Heart right ventricle (tissue), 16 donors: Measurements from ENCODE around the gene E2F1. TPM values are rescaled to one million over a fixed set of nuclear protein-coding genes. Genes with fewer than 3 reads are reported as not detected.
"Not testable (repeated sequence)": the region's sequence is repeated elsewhere in the genome, so short reads cannot be mapped to it uniquely, and the experiment has no call there.

Experiments used
- ATAC-seq, 8 donors: fragments of 200-7000 bp; cut with Tn5 transposase; one replicate each; pipeline ENCODE4 v1.9.1; 2020; ENCODE audit warnings: mild to moderate bottlenecking in 8 of 8, moderate library complexity in 8 of 8, moderate number of reproducible peaks in 1 of 8
- DNase-seq, 2 donors: peaks; one replicate each; pipeline ENCODE4 v3.0.0-alpha.2; 2020
- H3K27ac ChIP-seq, 10 donors: fragments of 200-600 bp; sonication (generic) in 2 of 10; one replicate each; pipeline versions ENCODE4 v1.5.0 to v1.8.0; 2020 to 2022; ENCODE audit warnings: mild to moderate bottlenecking in 3 of 10
- H3K27me3 ChIP-seq, 7 donors: fragments of 200-600 bp; one replicate each; pipeline ENCODE4 v1.8.0; 2021 to 2022; ENCODE audit warnings: mild to moderate bottlenecking in 2 of 7
- H3K36me3 ChIP-seq, 9 donors: fragments of 200-600 bp; sonication (generic) in 1 of 9; one replicate each; pipeline versions ENCODE4 v1.5.0 to v1.8.0; 2020 to 2022; ENCODE audit warnings: mild to moderate bottlenecking in 2 of 9
- H3K4me1 ChIP-seq, 9 donors: fragments of 200-600 bp; sonication (generic) in 1 of 9; one replicate each; pipeline versions ENCODE4 v1.5.0 to v1.8.0; 2020 to 2022; ENCODE audit warnings: mild to moderate bottlenecking in 4 of 9
- H3K4me3 ChIP-seq, 10 donors: fragments of 200-600 bp; sonication (generic) in 2 of 10; one replicate each; pipeline versions ENCODE4 v1.5.0 to v1.8.0; 2020 to 2022; ENCODE audit warnings: mild to moderate bottlenecking in 7 of 10, moderate library complexity in 2 of 10
- H3K9me3 ChIP-seq, 11 donors: fragments of 200-600 bp in 10 of 11; sonication (generic) in 2 of 11; one replicate each; pipeline versions ENCODE4 v1.5.0 to v1.8.0; 2013 to 2022; ENCODE audit warnings: mild to moderate bottlenecking in 2 of 11, control low read depth in 1 of 11, moderate library complexity in 1 of 11
- CTCF ChIP-seq, 9 donors: fragments of 200-600 bp; sonication (generic) in 2 of 9; IDR thresholded peaks; one replicate each; pipeline versions ENCODE4 v1.5.0 to v1.8.0; 2021 to 2022; ENCODE audit warnings: antibody characterized with exemption in 9 of 9, mild to moderate bottlenecking in 5 of 9, moderate library complexity in 1 of 9
- WGBS, 2 donors: extraction: QIAGEN DNeasy Blood & Tissue Kit; methylation state at CpG; one replicate each; pipeline ENCODE4 v1.1.7; 2013; ENCODE audit warnings: inconsistent platforms in 1 of 2; 5-methylcytosine and 5-hydroxymethylcytosine counted together
- intact Hi-C, 10 donors: fragments of 100-400 bp; cut with DNase I; formaldehyde crosslinking; loops; one replicate each; pipeline versions ENCODE4 v1.11.1 to v1.14.2; 2022
- polyA plus RNA-seq, 2 donors: library from polyadenylated mRNA; stranded (reverse); fragments of 200-250 nt; gene quantifications; one replicate each; pipeline ENCODE4 v1.2.3, GENCODE V29; 2013
- total RNA-seq, 10 donors: library from RNA; stranded (reverse); fragmentation: NEBNext Ultra II Directional in 3 of 10; extraction: Animal tissue kit (Norgen Biotek cat#: 25700) in 3 of 10; gene quantifications; one replicate each; pipeline versions ENCODE4 v1.2.1 to v1.2.4, GENCODE V29; 2021 to 2023
- donor health status: Arrhythmogenic right ventricular cardiomyopathy.
- donor health status: ischemic (EF 13 %, LVEDD 7.1; RV severe dilation, severe dysfunction).
- donor health status: healthy with polysubstance abuse.
- donor health status: DM: no; HTN: yes; CAD: no.
- donor health status: DM: no; HTN: no; CAD: no.
- donor health status: ischemic (EF 25% LVEDD 6.9; RV normal size, moderate dysfunction).
- donor health status: ischemic (EF 25% LVEDD 5.7; RV mildly dilated, moderate dysfunction).
- donor health status: healthy.
- donor health status: DM: yes; HTN: yes; CAD: no.
- donor health status: Ischemic cardiomyopathy.
- donor health status: ischemic (EF 35%, LVEDD 5.7; RV mildly dilated, moderate dysfunction).
- donor health status: nonischemic (EF 11% LVEDD 7.7; RV severe dilation, severe dysfunction).
- donor health status: DM: yes; HTN: yes; CAD: no.
- donor health status: PGD.
- donor health status: ischemic (EF 29% LVEDD 5.4; RV normal size, mild dysfunction).
- donor health status: nonischemic (EF 23%, LVEDD 6.1; RV moderate dilation, normal function).

Gene E2F1
- total and polyA plus RNA-seq, 12 donors: 0.44 to 3.4 (median 1.2) TPM

- H3K27ac ChIP-seq: no peak overlapping the region
- ATAC-seq (peak; percentile 52 to 98 (median 90)), DNase-seq (peak; percentile 68 to 70)
- H3K4me1 ChIP-seq: peaks cover 0 to 12% (median 0%) of the 10 kb centered on the region in 9 donors
- H3K9me3 ChIP-seq: no peaks in the 10 kb centered on the region
- no peak overlapping the region for H3K4me3 ChIP-seq
- intact Hi-C loops: no loop called here
- H3K36me3 ChIP-seq: peaks cover 0 to 39% (median 6%) of the 10 kb centered on the region in 9 donors
- no peaks in the 10 kb centered on the region for H3K27me3 ChIP-seq
- no peak for TF ChIP-seq CTCF (IDR thresholded peaks at IDR 0.05)
- WGBS, 2 donors: 31 to 38% methylated on average over 5 of the region's 5 CpGs
These were observed 16.7 kb upstream of the E2F1 start for GRCh38 chr20:33702861-33703260.

DNA sequence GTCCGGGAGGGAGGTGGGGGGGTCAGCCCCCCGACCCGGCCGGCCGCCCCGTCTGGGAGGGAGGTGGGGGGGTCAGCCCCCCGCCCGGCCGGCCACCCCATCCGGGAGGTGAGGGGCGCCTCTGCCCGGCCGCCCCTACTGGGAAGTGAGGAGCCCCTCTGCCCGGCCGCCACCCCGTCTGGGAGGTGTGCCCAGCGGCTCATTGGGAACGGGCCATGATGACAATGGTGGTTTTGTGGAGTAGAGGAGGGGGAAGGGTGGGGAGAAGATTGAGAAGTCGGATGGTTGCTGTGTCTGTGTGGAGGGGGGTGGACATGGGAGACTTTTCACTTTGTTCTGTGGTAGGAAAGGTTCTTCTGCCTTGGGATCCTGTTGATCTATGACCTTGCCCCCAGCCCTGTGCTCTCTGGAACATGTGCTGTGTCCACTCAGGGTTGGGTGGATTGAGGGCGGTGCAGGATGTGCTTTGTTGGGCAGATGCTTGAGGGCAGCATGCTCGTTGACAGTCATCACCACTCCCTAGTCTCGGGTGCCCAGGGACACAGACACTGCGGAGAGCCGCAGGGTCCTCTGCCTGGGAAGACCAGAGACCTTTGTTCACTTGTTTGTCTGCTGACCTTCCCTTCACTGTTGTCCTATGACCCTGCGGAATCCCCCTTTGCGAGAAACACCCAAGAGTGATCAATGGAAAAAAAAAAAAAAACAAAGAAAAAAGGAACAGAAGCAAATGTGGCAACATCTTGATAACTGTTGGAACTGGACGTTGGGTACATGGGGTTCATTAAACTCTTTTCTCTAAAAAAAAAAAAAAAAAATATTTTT lies 15.7 kb upstream of the E2F1 start:
- H3K27ac ChIP-seq: no peak overlapping the region
- H3K27me3 ChIP-seq: no peaks in the 10 kb centered on the region
- peaks cover 0 to 29% (median 0%) of the 10 kb centered on the region in 9 donors for H3K36me3 ChIP-seq
- ATAC-seq (no peak), DNase-seq (no peak)
- 87 to 91% methylated on average over 19 to 23 of the region's 27 CpGs for WGBS, 2 donors
- peaks cover 0 to 20% (median 4%) of the 10 kb centered on the region in 9 donors for H3K4me1 ChIP-seq
- TF ChIP-seq CTCF (IDR thresholded peaks at IDR 0.05): no peak
- no peak overlapping the region for H3K4me3 ChIP-seq
- intact Hi-C loops: no loop called here
- no peaks in the 10 kb centered on the region for H3K9me3 ChIP-seq

DNA sequence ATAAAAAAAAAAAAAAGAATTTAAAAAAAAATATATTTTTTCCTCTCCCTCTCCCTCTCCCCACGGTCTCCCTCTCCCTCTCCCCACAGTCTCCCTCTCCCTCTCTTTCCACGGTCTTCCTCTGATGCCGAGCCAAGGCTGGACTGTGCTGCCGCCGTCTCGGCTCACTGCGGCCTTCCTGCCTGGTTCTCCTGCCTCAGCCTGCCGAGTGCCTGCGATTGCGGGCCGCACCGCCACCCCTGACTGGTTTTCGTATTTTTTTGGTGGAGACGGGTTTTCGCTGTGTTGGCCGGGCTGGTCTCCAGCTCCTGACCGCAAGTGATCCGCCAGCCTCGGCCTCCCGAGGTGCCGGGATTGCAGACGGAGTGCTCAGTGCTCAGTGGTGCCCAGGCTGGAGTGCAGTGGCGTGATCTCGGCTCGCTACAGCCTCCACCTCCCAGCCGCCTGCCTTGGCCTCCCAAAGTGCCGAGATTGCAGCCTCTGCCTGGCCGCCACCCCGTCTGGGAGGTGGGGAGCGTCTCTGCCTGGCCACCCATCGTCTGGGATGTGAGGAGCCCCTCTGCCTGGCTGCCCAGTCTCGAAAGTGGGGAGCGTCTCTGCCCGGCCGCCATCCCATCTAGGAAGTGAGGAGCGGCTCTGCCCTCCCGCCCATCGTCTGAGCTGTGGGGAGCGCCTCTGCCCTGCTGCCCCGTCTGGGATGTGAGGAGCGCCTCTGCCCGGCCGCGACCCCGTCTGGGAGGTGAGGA lies 14.7 kb upstream of the E2F1 start:
- peaks cover 0 to 19% (median 0%) of the 10 kb centered on the region in 9 donors for H3K36me3 ChIP-seq
- ATAC-seq, DNase-seq, H3K9me3 ChIP-seq, H3K27me3 ChIP-seq, H3K27ac ChIP-seq, H3K4me3 ChIP-seq, intact Hi-C loops: not testable (repeated sequence)
- peaks cover 0 to 27% (median 6%) of the 10 kb centered on the region in 9 donors for H3K4me1 ChIP-seq
- WGBS, 2 donors: 92 to 96% methylated on average over 35 to 45 of the region's 45 CpGs

GRCh38 chr20:33698966-33699365 lies 12.8 kb upstream of the E2F1 start:
- ATAC-seq, DNase-seq, H3K4me3 ChIP-seq, H3K27ac ChIP-seq, H3K9me3 ChIP-seq, intact Hi-C loops, H3K36me3 ChIP-seq, H3K27me3 ChIP-seq: not testable (repeated sequence)
- H3K4me1 ChIP-seq: peaks cover 0 to 35% (median 8%) of the 10 kb centered on the region in 9 donors
- 94 to 97% methylated on average over 6 to 19 of the region's 27 CpGs for WGBS, 2 donors

DNA sequence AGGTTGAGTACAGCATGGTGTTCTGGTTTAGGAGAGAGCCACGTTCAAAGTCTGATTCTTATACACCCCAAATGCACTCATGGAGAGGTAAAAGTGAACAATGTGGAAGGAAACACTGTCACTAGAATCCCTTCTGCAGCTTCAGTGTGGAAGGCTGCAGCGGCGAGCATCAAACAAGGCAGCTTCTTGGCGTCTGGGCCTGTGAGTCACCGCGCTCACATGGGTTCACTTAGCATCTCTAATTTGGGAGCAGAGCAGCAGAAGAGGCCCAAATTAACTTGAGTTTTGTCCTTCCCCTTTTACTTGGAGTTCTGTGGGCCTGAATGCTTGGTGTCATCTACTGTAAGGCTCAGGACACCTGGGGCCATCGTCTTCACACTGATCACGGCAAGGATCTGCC lies 10.9 kb upstream of the E2F1 start:
- peak in 1 of 2 donors; percentile 43 for DNase-seq
- Histone ChIP-seq H3K27me3 (no peaks in the 10 kb centered on the region), H3K4me3 (no peak overlapping the region), H3K4me1 (peaks cover 0 to 31% (median 10%) of the 10 kb centered on the region in 9 donors), H3K36me3 (no peaks in the 10 kb centered on the region), H3K9me3 (no peaks in the 10 kb centered on the region), H3K27ac (peak overlapping the region in 3 of 10 donors; percentile 16 to 50 (median 47))
- intact Hi-C loops: no loop called here
- no peak for TF ChIP-seq CTCF (IDR thresholded peaks at IDR 0.05)
- ATAC-seq: peak; percentile 35 to 82 (median 77)
- 73% methylated on average over 8 of the region's 8 CpGs for WGBS, 2 donors
